Stimulated activated naive CD8-positive, alpha-beta T cell treated with anti-CD3 and anti-CD28 coated beads, Interleukin-15, Interleukin-2, amounts not matched to agents 100 U/mL and 50 U/mL, for 24 hours (primary cell): Measurements from ENCODE around the gene INVS.
"Not testable (repeated sequence)": the region's sequence is repeated elsewhere in the genome, so short reads cannot be mapped to it uniquely, and the experiment has no call there.

Source experiments
- ATAC-seq: fragments of 150-1000 bp; cut with Tn5 transposase; one replicate; pipeline ENCODE4 v1.10.0; 2021
- DNase-seq: peaks from one replicate; pipeline ENCODE4 v3.0.0; 2021

INVS gene

DNA sequence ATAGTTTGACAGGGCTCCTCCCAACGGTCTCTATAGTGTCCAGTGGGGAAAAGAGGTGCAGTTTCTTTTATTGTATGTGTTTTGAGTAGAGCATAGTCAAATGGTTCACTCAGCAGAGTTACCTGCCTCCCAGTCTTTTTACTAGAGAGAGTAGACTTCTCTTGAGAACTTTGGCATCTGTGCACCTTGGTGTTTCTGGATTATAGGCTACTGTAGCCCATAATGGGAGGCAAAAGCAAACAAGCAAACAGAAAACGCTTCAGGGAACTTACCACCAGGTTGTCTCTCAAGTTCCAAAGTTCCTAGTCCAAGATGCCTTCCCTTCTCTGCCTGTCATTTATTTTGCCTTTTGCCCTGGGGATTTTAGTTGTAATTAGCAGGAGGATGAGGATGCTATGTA lies 26.2 kb downstream of the INVS start:
- ATAC-seq (no peak), DNase-seq (no peak)

DNA sequence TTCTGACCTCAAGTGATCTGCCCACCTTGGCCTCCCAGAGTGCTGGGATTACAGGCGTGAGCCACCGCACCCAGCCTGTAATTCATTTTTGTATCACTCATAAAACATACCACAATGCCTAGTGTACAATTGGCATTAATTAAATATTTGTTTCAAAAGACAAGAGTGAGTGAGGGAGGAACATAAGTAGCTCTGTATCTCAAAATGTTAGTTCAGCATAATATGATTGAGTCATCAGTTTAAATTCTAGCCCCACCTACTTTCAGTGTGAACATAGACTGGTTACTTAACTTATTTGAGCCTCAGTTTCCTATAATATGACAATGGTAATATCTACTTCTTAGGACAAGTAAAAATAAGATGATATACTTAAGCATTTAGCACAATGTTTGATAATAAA lies 26.9 kb downstream of the INVS start:
- no peak for DNase-seq

DNA sequence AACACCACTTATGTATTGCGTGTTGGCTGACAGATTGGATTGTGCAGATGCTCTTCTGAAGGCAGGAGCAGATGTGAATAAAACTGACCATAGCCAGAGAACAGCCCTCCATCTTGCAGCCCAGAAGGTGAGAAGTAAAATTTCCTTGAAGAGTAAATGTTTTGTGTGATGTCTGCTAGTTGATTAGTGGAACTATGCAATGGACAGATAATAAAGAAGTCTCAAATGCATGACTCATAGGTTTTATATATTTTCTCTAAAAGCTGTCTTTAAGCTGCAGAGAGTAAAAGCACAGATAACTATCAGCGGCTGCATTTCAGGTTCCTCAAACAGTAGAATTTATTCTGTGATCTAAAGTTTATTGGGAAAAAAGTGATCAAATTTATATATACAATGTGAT lies 27.4 kb downstream of the INVS start:
- no peak for DNase-seq
- no peak for ATAC-seq

More for the DNA sequence above, 26.9 kb downstream of the INVS start:
- ATAC-seq: no peak

DNA sequence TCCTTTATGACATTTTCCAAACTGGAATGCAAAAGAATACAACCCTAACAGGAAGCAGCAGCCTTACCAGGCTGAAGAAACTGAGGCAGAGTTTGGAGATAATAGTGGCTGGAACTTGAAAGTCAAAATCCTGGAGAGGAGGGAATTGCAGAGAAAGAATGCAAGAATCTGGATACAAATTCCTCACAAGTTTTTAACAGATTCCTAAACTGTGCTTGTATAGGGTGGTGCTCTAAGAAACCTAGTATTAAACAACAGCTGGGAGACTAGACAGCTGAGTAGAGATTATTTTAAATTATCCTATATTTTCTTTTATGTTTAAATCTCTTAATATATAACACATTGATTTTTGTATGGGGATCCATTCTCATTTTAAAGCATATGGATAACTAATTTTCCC lies 30.7 kb downstream of the INVS start:
- ATAC-seq: no peak
- DNase-seq: no peak

DNA sequence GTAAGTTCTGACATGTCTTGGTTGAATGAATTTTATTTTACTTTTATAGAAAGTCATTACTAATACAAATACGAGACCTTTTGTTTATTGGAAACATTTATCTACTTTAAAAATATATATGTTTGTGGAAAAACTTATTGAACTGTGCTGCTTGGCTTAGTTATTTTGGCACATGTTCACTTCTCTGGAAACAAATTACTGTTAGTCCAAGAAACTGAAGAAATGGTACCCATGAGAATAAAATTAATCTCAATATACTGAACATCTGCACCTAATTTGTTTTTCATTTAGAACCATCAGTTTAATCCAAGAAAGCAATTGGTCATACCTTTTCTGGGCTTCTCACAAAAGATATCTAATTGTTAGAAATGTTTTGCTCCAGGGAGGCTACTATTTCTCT lies 32.2 kb downstream of the INVS start:
- ATAC-seq: no peak
- DNase-seq: no peak

DNA sequence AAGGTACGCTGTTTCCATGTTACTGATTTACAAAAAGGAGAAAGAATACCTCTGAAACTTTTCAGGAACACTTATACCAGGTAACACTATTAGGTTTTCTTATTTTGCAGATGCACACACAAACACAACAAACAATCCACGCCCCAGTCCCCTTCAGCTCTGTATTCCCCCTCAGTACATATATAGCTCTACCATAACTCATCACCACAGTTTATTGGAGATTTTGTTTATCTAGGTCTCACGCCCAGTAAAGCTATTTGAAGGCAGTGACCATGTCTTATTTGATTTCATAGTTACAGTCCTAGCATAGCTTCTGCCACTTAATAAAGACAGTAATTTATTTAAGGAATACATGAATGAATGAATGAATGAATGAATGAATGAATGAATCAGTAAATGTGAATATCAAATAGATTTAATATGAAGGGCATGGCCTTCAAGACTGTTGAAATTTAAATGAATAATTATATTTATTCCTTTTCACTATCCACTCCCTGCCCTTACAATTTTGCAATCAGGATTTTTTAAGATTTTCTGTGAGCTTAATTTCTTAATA lies 32.9 kb downstream of the INVS start:
- no peak for DNase-seq
- ATAC-seq: no peak

DNA sequence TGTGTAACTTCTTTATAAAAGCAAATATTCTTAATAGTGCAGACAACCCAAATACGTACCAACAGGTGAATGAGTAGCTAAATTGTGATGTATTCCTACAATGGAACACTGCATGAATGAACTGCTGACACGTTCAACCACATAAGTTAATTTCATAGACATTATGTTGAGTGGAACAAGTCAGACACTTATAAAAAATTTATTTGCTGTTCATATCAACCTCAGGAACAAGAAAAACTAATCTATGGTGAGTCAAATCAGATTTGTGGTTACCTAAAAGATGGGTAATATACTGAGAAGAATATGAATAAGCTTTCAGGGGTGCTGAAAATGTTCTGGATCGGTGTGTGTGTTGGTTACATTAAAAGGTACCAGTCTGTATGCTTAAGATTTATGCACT lies 35.7 kb downstream of the INVS start:
- ATAC-seq (peak; percentile 46), DNase-seq (no peak)

DNA sequence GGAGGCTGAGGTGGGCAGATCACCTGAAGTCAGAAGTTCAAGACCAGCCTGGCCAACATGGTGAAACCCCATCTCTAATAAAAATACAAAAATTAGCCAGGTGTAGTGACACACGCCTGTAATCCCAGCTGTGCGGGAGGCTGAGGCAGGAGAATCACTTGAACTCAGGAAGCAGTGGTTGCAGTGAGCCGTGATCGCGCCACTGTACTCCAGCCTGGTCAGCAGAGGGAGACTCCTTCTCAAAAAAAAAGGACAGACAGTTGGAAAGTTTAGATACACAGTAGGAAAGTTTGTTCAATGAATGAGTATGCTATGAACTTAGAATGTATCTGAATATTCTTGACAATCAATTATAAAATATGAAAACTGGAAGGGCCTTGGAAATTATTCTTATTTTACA lies 37.8 kb downstream of the INVS start:
- DNase-seq, ATAC-seq: not testable (repeated sequence)

DNA sequence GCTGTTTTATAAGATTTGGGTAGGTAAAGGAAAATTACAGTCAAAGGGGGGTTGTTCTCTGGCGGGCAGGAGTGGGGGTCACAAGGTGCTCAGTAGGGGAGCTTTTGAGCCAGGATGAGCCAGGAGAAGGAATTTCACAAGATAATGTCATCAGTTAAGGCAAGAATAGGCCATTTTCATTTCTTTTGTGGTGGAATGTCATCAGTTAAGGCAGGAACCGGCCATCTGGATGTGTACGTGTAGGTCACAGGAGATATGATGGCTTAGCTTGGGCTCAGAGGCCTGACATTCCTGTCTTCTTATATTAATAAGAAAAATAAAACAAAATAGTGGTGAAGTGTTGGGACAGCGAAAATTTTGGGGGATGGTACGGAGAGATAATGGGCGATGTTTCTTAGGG lies 41.3 kb downstream of the INVS start:
- ATAC-seq, DNase-seq: not testable (repeated sequence)

DNA sequence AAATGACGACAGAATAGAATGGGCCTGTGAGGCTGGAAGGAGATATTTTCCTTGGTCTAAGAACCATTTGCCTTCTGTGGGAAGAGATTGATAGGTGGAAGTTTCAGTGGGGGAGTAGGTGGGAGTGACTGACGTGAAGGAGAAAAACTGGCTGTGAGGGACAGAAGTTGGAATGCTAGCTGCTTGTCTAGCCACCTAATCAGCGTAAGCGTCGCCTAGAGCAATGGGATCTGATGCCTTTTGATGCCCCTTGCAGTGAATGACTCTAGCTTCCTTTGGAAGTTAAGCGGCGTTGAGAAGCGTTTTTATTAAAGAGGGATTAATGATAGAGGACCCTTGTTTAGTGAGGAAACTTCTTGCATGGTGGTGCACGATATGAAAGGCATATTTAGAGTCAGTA lies 42.8 kb downstream of the INVS start:
- not testable (repeated sequence) for DNase-seq, ATAC-seq

DNA sequence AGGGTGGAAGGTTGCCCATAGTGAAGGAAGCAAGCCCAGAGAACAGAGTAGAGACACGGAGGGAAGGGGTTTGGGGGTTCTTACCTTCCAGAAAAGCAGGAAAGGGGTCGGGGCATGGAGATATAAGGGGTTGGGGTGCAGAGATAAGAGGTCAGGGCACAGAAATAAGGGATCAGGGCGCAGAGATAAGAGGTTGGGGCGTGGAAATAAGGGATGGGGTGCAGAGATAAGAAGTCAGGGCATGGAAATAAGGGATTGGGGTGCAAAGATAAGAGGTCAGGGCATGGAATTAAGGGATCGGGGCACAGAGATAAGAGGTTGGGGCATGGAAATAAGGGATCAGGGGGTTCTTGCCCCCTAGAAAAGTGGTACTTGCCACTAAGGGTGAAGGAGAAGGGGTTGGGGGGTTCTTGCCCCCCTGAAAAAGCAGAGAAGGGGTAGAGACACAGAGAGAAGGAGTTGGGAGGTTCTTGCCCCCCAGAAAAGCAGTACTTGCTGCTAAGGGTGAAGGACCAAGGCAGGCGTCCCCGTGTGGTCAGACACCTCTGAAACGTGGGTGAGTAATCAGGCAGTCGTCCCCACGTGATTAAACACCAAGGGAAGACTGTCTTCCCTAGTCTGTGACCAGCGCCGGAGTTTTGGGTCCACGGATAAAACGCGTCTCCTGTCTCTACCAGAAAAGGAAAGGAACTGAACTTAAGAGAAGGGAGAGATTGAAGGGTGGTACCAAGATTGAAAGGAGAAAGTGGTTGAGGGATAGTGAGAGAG lies 46.3 kb downstream of the INVS start:
- DNase-seq, ATAC-seq: not testable (repeated sequence)

DNA sequence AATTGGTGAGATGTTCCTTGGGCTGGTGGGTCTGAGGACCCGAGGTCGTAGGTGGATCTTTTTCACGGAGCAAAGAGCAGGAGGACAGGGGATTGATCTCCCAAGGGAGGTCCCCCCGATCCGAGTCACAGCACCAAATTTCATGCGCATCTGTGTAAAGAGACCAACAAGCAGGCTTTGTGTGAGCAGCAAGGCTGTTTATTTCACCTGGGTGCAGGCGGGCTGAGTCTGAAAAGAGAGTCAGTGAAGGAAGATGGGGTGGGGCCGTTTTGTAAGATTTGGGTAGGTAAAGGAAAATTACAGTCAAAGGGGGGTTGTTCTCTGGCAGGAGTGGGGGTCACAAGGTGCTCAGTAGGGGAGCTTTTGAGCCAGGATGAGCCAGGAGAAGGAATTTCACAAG lies 46.9 kb downstream of the INVS start:
- ATAC-seq, DNase-seq: not testable (repeated sequence)

DNA sequence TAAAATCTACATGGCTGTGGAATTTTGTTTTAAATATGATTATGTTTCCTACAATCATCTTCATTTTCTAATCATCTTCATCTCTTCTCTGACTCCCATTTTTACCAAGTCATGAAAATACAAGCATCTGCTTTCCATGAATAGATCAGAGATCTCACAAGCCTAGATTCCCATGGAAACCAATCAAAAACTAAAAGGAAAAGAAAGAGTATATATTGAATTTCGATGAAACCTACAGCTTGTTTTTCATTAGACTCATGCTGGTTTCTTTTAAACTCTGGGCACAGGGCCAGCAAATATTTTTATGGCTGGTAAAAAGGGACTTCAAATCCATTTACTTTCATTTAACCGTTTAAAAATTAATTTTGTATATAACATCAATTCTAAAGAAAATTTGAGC lies 51.2 kb downstream of the INVS start:
- DNase-seq: no peak

DNA sequence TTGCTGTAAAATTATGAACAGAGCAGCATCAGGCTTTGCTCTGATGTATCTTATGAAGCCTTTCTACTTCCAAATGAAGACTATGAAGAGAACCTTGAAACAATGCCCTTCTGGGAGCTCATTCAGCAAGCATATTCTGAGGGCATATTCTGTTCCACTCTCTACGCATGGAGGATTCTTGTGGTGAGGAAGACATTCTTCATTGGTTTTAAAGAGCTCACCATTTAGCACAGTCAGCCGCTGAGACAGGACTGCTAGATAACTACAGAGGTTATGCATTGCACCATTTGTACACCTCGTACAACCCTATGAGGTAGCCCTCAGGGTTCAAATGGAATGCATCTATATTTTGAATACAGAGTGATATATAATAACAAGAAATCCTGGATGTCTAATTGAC lies 61.0 kb downstream of the INVS start:
- DNase-seq (no peak), ATAC-seq (no peak)

More for the DNA sequence above, 51.2 kb downstream of the INVS start:
- ATAC-seq: no peak

DNA sequence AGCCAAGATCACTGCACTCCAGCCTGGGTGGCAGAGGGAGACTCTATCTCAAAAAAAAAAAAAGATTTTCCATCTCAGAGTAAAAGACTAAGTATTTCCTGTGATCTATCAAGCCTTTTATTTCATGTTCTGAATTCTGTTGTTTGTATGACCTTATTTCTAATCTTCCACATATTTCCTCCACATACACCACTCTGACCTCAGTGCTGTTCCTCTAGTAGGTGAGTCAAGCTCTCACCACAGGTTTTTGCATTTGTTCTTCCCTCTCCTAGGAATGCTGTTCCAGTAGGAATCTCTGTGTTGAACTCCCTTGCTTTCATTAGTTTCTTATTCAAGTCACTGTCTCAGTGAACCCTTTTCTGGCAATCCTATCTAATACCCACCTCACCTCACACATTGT lies 68.1 kb downstream of the INVS start:
- no peak for ATAC-seq
- no peak for DNase-seq

DNA sequence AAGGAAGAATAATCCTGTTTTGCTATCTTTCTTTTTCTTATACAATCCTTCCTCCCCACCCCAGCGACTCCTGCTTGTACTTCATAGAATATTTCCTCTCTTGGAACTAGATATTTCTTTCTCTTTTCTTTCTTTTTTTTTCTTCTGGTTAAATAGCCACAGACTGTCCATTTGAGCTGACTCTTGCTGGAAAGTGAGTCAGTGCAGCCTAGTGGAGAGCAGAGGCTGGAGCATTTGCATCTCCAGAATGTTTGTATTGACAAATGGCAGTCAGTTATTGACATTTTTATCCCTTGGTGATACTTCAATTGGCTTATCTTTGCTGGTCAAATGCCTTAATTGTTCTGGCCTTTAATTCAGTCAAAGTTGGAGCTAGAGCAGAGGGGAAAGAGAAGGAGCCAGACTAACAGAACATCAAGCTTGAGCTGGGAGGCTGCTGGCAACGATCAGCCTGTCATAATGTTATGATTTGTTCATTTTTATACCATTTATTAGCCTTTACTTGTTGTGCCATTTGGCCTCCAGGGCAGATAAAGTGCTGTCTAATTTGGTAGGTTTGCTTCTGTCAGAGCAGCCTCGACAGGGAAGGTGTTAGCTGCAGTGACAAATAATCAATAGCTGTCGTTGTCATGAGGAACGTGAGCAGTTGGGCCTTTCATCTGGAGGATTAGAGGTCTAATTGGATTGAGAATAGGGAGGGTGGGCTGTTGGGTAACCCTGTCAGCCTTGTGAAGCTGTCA lies 69.0 kb downstream of the INVS start:
- DNase-seq: no peak
- no peak for ATAC-seq

DNA sequence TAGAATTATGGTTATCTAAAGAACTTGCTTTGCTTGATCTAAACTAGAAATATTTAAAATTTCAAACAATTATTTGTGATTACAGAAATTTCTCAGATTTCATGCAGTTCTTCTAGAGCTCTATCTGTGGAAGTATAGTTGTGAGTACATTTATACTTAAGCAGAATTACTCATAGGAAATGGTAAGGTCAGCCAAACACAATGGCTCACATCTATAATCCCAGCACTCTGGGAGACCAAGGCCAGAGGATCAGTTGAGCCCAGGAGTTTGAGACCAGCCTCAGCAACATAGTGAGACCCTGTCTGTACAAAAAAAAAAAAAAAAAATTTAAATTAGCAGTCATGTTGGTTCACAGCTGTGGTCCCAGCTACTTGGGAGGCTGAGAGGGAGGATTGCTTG lies 71.0 kb downstream of the INVS start:
- DNase-seq: no peak
- ATAC-seq: no peak

DNA sequence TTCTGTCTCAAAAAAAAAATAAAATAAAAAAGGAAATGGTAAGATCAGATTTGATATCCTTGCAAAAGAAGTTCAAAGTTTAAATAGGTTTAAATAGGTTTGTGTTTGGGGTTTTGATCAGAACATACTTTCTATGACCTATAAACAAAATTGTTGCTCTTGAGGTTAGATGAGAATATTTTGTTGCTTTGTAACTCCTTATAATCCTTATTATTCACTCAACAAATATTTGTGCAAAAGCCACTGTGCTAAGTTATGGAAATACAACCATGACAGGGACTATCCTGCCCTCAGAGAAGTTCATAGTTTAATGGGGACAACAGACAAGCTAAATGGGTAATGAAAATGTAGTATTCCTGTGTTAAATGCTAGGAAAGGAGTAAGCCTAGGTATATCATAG lies 71.5 kb downstream of the INVS start:
- DNase-seq (no peak), ATAC-seq (no peak)

DNA sequence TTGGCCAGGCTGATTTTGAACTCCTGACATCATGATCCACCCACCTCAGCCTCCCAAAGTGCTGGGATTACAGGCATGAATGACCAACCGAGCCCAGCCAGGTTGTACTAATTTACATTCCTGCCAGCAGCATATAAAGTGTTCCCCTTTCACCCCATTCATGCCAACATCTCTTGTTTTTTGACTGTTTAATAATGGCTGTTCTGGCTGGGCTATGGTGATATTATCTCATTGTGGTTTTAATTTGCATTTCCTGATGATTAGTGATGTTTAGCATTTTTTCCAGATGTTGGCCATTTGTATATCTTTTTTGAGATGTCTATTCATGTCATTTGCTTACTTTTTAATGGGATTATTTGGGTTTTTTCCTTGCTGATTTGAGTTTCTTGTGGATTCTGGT lies 87.3 kb downstream of the INVS start:
- ATAC-seq (no peak), DNase-seq (no peak)

DNA sequence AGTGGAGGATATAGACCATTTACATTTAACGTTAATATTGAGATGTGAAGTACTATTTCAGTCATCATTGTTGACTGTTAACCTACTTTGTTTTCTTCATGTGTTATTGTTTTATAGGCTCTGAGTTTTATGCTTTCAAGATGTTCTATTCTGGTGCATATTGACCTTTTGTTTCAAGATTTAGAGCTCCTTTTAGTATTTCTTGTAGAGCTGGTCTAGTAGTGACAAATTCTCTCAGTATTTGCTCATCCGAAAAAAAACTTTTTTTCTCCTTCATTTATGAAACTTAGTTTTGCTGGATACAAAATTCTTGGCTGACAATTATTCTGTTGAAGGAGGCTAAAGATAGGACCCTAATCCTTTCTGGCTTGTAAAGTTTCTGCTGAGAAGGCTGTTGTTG lies 91.3 kb downstream of the INVS start:
- DNase-seq (no peak), ATAC-seq (no peak)

DNA sequence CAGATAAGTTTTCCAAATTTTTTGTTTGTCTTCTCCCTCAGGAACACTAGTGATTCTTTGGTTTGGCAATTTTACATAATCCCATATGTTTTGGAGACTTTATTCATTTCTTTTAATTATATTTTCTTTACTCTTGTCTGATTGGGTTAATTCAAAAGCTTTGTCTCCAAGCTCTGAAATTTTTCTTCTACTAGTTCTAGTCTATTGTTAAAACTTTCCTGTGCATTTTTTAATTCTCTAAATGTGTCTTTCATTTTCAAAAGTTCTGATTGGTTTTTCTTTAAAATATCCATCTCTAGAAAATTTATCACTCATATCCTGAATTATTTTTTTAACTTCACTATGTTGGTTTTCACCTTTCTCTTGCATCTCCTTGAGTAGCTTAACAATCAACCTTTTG lies 92.2 kb downstream of the INVS start:
- DNase-seq (no peak), ATAC-seq (no peak)

DNA sequence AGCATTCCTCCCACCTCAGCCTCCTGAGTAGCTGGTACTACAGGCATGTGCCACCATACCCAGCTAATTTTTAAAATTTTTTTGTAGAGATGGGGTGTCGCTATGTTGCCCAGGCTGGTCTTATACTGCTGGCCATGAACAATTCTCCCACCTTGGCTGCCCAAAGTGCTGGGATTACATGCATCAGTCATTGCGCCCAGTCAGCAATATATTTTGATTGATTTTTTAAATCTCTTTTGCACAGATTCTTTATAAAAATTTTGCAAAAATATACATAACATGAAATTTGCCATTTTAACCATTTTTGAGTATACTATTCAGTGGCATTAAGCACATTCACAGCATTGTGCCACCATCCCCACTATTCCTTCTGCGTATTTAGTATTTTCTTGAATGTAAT lies 94.0 kb downstream of the INVS start:
- ATAC-seq (no peak), DNase-seq (no peak)

DNA sequence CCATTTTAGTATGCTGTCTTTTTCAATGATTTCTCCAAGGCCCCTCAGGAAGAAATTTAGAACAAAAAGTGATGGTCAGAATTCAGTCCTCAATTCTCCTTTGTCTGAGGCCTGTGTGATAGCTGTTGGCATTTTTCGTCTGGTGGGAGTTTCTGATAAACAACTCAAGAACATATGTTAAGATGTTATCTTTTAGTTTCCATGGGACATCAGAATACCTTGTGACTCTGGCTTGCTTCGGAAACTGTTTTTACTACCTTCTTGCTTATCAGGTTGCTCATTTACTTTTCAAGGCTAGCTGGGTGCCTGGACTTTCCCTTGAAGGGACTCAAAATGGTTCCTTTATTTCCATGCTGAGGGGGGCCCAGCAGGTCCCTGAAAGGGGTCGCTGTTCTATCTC lies 97.2 kb downstream of the INVS start:
- DNase-seq (no peak), ATAC-seq (no peak)

DNA sequence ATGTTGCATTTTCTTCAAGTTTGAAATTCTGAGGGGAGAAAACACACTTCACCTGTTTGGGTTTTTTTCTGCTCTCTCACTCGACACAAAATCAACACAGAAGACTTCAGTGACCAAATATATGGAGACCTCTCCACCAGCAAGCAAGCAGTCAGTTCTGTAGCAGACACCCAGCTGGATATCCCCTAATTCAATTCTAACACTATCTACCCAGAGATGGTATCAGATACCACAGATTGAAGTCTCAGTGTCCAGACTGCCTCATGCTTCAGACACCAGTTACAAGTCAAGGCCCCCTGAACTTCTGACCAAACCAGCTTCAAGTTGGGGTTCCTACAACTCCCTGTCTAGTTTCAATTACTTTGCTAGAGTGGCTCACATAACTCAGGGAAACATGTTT lies 97.8 kb downstream of the INVS start:
- ATAC-seq (no peak), DNase-seq (no peak)
